ENCODE results near the gene FEZF1. TPM values are rescaled to one million over a fixed set of nuclear protein-coding genes. Genes with fewer than 3 reads are reported as not detected.

The FEZF1 gene
- total and polyA plus RNA-seq, 2 experiments from 2014 or later = 0.13 TPM; not detected in 1

GRCh38 chr7:122344303-122344620, 39.7 kb upstream of the FEZF1 start:
- H3K4me3 ChIP-seq = no peak overlapping the region
- no peaks in the 10 kb centered on the region for H3K9me2 ChIP-seq (replicated peaks; ENCODE audit: insufficient read depth)
- H3K4me1 ChIP-seq (ENCODE audit: insufficient read depth) = no peaks in the 10 kb centered on the region
- H3K27me3 ChIP-seq = no peaks in the 10 kb centered on the region
- no peak overlapping the region for H3K27ac ChIP-seq
- no peak overlapping the region for H2AFZ ChIP-seq
- TF ChIP-seq EZH2 (IDR thresholded peaks at IDR 0.05; ENCODE audit: borderline replicate concordance) (no peak), EZH2phosphoT487 (IDR thresholded peaks at IDR 0.05; ENCODE audit: low read depth, severe bottlenecking, unreplicated experiment) (no peak), CTCF (IDR thresholded peaks at IDR 0.05; ENCODE audit: poor library complexity) (no peak)
- H4K20me1 ChIP-seq (ENCODE audit: insufficient read depth, poor library complexity, severe bottlenecking) = no peaks in the 10 kb centered on the region
- no peaks in the 10 kb centered on the region for H3K79me2 ChIP-seq
- H3K36me3 ChIP-seq (replicated peaks; ENCODE audit: insufficient read depth, low read depth) = no peaks in the 10 kb centered on the region
- H3K4me2 ChIP-seq = no peak overlapping the region
- 76% methylated on average over 1 of the region's 1 CpG for WGBS (ENCODE audit: low lambda C conversion rate, missing lambda C conversion rate)
- DNase-seq (ENCODE audit: low spot score) = no peak
- H3K9me3 ChIP-seq (ENCODE audit: low read depth) = no peaks in the 10 kb centered on the region

- Histone ChIP-seq H3K36me3 (replicated peaks; ENCODE audit: insufficient read depth, low read depth) (no peaks in the 10 kb centered on the region), H3K9me2 (replicated peaks; ENCODE audit: insufficient read depth) (no peaks in the 10 kb centered on the region), H3K4me1 (ENCODE audit: insufficient read depth) (no peaks in the 10 kb centered on the region), H3K27me3 (no peaks in the 10 kb centered on the region), H3K27ac (no peak overlapping the region), H3K79me2 (no peaks in the 10 kb centered on the region), H3K4me2 (no peak overlapping the region), H3K4me3 (no peak overlapping the region), H2AFZ (no peak overlapping the region), H3K9me3 (ENCODE audit: low read depth) (no peaks in the 10 kb centered on the region), H4K20me1 (ENCODE audit: insufficient read depth, poor library complexity, severe bottlenecking) (no peaks in the 10 kb centered on the region)
- no peak for DNase-seq (ENCODE audit: low spot score)
- WGBS (ENCODE audit: low lambda C conversion rate, missing lambda C conversion rate) = 88% methylated on average over 7 of the region's 7 CpGs
- TF ChIP-seq EZH2phosphoT487 (IDR thresholded peaks at IDR 0.05; ENCODE audit: low read depth, severe bottlenecking, unreplicated experiment) (no peak), EZH2 (IDR thresholded peaks at IDR 0.05; ENCODE audit: borderline replicate concordance) (no peak), CTCF (IDR thresholded peaks at IDR 0.05; ENCODE audit: poor library complexity) (no peak)
These were observed 39.2 kb upstream of the FEZF1 start for GRCh38 chr7:122343601-122344302.

GRCh38 chr7:122340427-122340826, 35.9 kb upstream of the FEZF1 start:
- no peaks in the 10 kb centered on the region for H3K36me3 ChIP-seq (replicated peaks; ENCODE audit: insufficient read depth, low read depth)
- TF ChIP-seq CTCF (IDR thresholded peaks at IDR 0.05; ENCODE audit: poor library complexity) (no peak), EZH2 (IDR thresholded peaks at IDR 0.05; ENCODE audit: borderline replicate concordance) (no peak), EZH2phosphoT487 (IDR thresholded peaks at IDR 0.05; ENCODE audit: low read depth, severe bottlenecking, unreplicated experiment) (no peak)
- no peak overlapping the region for H3K4me3 ChIP-seq

More at GRCh38 chr7:122340427-122340826, 35.9 kb upstream of the FEZF1 start:
- Histone ChIP-seq H2AFZ (no peak overlapping the region), H3K9me2 (replicated peaks; ENCODE audit: insufficient read depth) (no peaks in the 10 kb centered on the region), H3K79me2 (no peaks in the 10 kb centered on the region), H3K4me1 (ENCODE audit: insufficient read depth) (no peaks in the 10 kb centered on the region), H3K4me2 (no peak overlapping the region), H4K20me1 (ENCODE audit: insufficient read depth, poor library complexity, severe bottlenecking) (no peaks in the 10 kb centered on the region), H3K9me3 (ENCODE audit: low read depth) (no peaks in the 10 kb centered on the region), H3K27me3 (no peaks in the 10 kb centered on the region), H3K27ac (no peak overlapping the region)
- WGBS (ENCODE audit: low lambda C conversion rate, missing lambda C conversion rate) = 96% methylated on average over 1 of the region's 1 CpG
- no peak for DNase-seq (ENCODE audit: low spot score)

Measured in hepatocyte (in vitro differentiated cells).